MM.1S (cell line): Measurements from ENCODE around the gene ZYG11A.

Experiments used
- DNase-seq: peaks from one replicate; pipeline ENCODE4 v3.0.0-alpha.2; 2015
- H2AFZ ChIP-seq: fragments of 300-600 bp; sonication (generic); 2 replicates; pipeline ENCODE4 v1.6.0; 2016; ENCODE audit warnings: antibody characterized with exemption, low read length
- H3F3A ChIP-seq: fragments of 300-600 bp; sonication (generic); 2 replicates; pipeline ENCODE4 v1.6.1; 2016; ENCODE audit warnings: mild to moderate bottlenecking, antibody characterized with exemption, low read length, moderate library complexity, mixed read lengths; ENCODE audit not compliant: insufficient read depth
- H3K27ac ChIP-seq: fragments of 300-600 bp; sonication (generic); 2 replicates; pipeline ENCODE4 v1.5.1; 2016; ENCODE audit warnings: mild to moderate bottlenecking, low read length
- H3K27me3 ChIP-seq: fragments of 300-600 bp; sonication (generic); replicated peaks from 2 replicates; pipeline ENCODE4 v1.6.0; 2016; ENCODE audit warnings: low read length; ENCODE audit not compliant: insufficient read depth
- H3K36me3 ChIP-seq: fragments of 300-600 bp; sonication (generic); replicated peaks from 2 replicates; pipeline ENCODE4 v1.6.1; 2016; ENCODE audit warnings: mild to moderate bottlenecking, low read length, mixed read lengths; ENCODE audit not compliant: insufficient read depth
- H3K4me1 ChIP-seq: fragments of 300-600 bp; sonication (generic); 2 replicates; pipeline ENCODE4 v1.6.1; 2016; ENCODE audit warnings: low read length, mixed read lengths
- H3K4me2 ChIP-seq: fragments of 300-600 bp; sonication (generic); 2 replicates; pipeline ENCODE4 v1.6.0; 2016; ENCODE audit warnings: low read depth, low read length
- H3K4me3 ChIP-seq: fragments of 300-600 bp; sonication (generic); 2 replicates; pipeline ENCODE4 v1.5.1; 2016; ENCODE audit warnings: low read length, mixed read lengths
- H3K79me2 ChIP-seq: fragments of 300-600 bp; sonication (generic); 2 replicates; pipeline ENCODE4 v1.6.1; 2016; ENCODE audit warnings: mixed run types, low read length, mixed read lengths
- H3K9ac ChIP-seq: fragments of 300-600 bp; sonication (generic); 2 replicates; pipeline ENCODE4 v1.6.1; 2016; ENCODE audit warnings: low read length, mixed read lengths
- H3K9me2 ChIP-seq: fragments of 300-600 bp; sonication (generic); replicated peaks from 2 replicates; pipeline ENCODE4 v1.6.1; 2016; ENCODE audit warnings: mild to moderate bottlenecking, low read length, mixed read lengths; ENCODE audit not compliant: insufficient read depth
- H3K9me3 ChIP-seq: fragments of 300-600 bp; sonication (generic); replicated peaks from 2 replicates; pipeline ENCODE4 v1.6.1; 2016; ENCODE audit warnings: mild to moderate bottlenecking, low read length, mixed read lengths; ENCODE audit not compliant: insufficient read depth
- H4K20me1 ChIP-seq: fragments of 300-600 bp; sonication (generic); 2 replicates; pipeline ENCODE4 v1.6.1; 2016; ENCODE audit warnings: mild to moderate bottlenecking, low read length, moderate library complexity, mixed read lengths; ENCODE audit not compliant: insufficient read depth
- CTCF ChIP-seq: fragments of 300-600 bp; sonication (generic); IDR thresholded peaks from 2 replicates; pipeline ENCODE4 v1.5.1; 2016; ENCODE audit warnings: antibody characterized with exemption, low read length, mixed read lengths
- EZH2 ChIP-seq: fragments of 300-600 bp; sonication (generic); optimal IDR thresholded peaks from 2 replicates; pipeline ENCODE3; 2017; ENCODE audit warnings: low read depth, mild to moderate bottlenecking, antibody characterized with exemption, low read length, mixed read lengths
- EZH2phosphoT487 ChIP-seq: fragments of 300-600 bp; sonication (generic); IDR thresholded peaks from 2 replicates; pipeline ENCODE4 v1.6.1; 2018; ENCODE audit warnings: antibody characterized with exemption, low read length

Gene ZYG11A

GRCh38 chr1:52943876-52944416 lies 101.4 kb downstream of the ZYG11A start:
- no peak overlapping the region for H3K4me3 ChIP-seq
- H3K9ac ChIP-seq: no peak overlapping the region
- no peaks in the 10 kb centered on the region for H3K9me3 ChIP-seq
- H3K27ac ChIP-seq: no peak overlapping the region
- H3K36me3 ChIP-seq: no peaks in the 10 kb centered on the region
- H3K27me3 ChIP-seq: no peaks in the 10 kb centered on the region
- DNase-seq: no peak
- H3K4me2 ChIP-seq: no peak overlapping the region
- no peaks in the 10 kb centered on the region for H3K9me2 ChIP-seq
- TF ChIP-seq EZH2: no peak
- TF ChIP-seq CTCF: no peak
- TF ChIP-seq EZH2phosphoT487: no peak
- no peaks in the 10 kb centered on the region for H3K79me2 ChIP-seq
- no peak overlapping the region for H2AFZ ChIP-seq
- H4K20me1 ChIP-seq: no peaks in the 10 kb centered on the region
- H3K4me1 ChIP-seq: no peaks in the 10 kb centered on the region
- no peaks in the 10 kb centered on the region for H3F3A ChIP-seq

DNA sequence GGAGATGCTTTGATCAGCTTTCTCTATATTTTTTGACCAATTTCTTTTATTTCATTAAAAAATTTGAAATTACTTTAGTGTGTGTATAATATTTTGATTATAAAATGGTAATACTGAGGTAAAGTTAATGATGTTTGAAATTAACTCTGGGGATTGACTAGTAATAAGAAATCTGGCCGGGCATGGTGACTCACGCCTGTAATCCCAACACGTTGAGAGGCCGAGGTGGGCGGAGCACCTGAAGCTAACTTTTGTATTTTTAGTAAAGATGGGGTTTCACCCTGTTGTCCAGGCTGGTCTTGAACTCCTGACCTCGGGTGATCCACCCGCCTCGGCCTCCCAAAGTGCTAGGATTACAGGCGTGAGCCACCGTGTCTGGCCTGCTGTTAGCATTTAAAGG lies 102.0 kb downstream of the ZYG11A start:
- Histone ChIP-seq H3K9me2 (no peaks in the 10 kb centered on the region), H3K4me1 (no peaks in the 10 kb centered on the region), H3K27me3 (no peaks in the 10 kb centered on the region), H3K79me2 (no peaks in the 10 kb centered on the region), H3K4me2 (no peak overlapping the region), H2AFZ (no peak overlapping the region), H3K9me3 (no peaks in the 10 kb centered on the region), H3K36me3 (no peaks in the 10 kb centered on the region), H3K4me3 (no peak overlapping the region), H4K20me1 (no peaks in the 10 kb centered on the region), H3F3A (no peaks in the 10 kb centered on the region), H3K27ac (no peak overlapping the region), H3K9ac (no peak overlapping the region)
- DNase-seq: no peak
- TF ChIP-seq CTCF (no peak), EZH2phosphoT487 (no peak), EZH2 (no peak)
